ENCODE data around the gene PRDM15.

PRDM15 gene

GRCh38 chr21:41888749-41889376 lies 9.7 kb upstream of the PRDM15 start:
- no CpG with 5 or more reads among the region's 13 CpGs for WGBS (ENCODE audit: extremely low coverage, insufficient coverage, insufficient read length)
- Histone ChIP-seq H4K12ac (ENCODE audit: low read depth, low read length) (no peak overlapping the region), H3K79me2 (ENCODE audit: control insufficient read depth, insufficient read depth, low read length, poor library complexity) (no peaks in the 10 kb centered on the region), H3K36me3 (ENCODE audit: control insufficient read depth in 1 of 2, insufficient read depth in 2 of 2, low read length in 2 of 2) (no peaks in the 10 kb centered on the region), H3K4me3 (ENCODE audit: low read depth, low read length) (no peak overlapping the region), H3K79me1 (ENCODE audit: low read length) (no peaks in the 10 kb centered on the region), H3K27ac (ENCODE audit: low read depth, low read length) (no peak overlapping the region), H4K8ac (ENCODE audit: low read depth, low read length) (no peak overlapping the region), H4K91ac (ENCODE audit: low read depth, low read length) (no peak overlapping the region), H3K18ac (ENCODE audit: low read length) (no peak overlapping the region), H2BK5ac (ENCODE audit: low read depth, low read length, poor library complexity) (no peak overlapping the region), H2BK120ac (ENCODE audit: insufficient read depth, low read length, poor library complexity) (no peak overlapping the region), H3K9ac (ENCODE audit: low read length) (no peak overlapping the region), H3K14ac (ENCODE audit: low read length) (no peak overlapping the region), H3K23ac (ENCODE audit: low read length) (no peak overlapping the region), H3K4me2 (ENCODE audit: low read length) (no peak overlapping the region), H2AFZ (ENCODE audit: insufficient read depth, low read length, poor library complexity) (no peak overlapping the region), H3K4ac (ENCODE audit: low read depth, low read length) (no peak overlapping the region), H3K9me3 (ENCODE audit: insufficient read depth, low read depth, low read length) (peaks cover 2% of the 10 kb centered on the region), H2AK5ac (ENCODE audit: low read length) (no peak overlapping the region), H3K27me3 (ENCODE audit: insufficient read depth, low read length) (no peaks in the 10 kb centered on the region), H2BK12ac (ENCODE audit: low read length) (no peak overlapping the region), H3K4me1 (ENCODE audit: control insufficient read depth in 1 of 2, insufficient read depth in 2 of 2, low read length in 2 of 2) (peaks cover 3 to 8% of the 10 kb centered on the region in 2 experiments)
- no peak for DNase-seq

- no peak overlapping the region for H3K23ac ChIP-seq (ENCODE audit: low read length)
- H4K91ac ChIP-seq (ENCODE audit: low read depth, low read length): no peak overlapping the region
- no peak overlapping the region for H3K4me2 ChIP-seq (ENCODE audit: low read length)
- no peak overlapping the region for H2AK5ac ChIP-seq (ENCODE audit: low read length)
- no peak overlapping the region for H2BK5ac ChIP-seq (ENCODE audit: low read depth, low read length, poor library complexity)
- no peak overlapping the region for H2AFZ ChIP-seq (ENCODE audit: insufficient read depth, low read length, poor library complexity)
- H3K14ac ChIP-seq (ENCODE audit: low read length): no peak overlapping the region
- H2BK12ac ChIP-seq (ENCODE audit: low read length): no peak overlapping the region
- H3K4me3 ChIP-seq (ENCODE audit: low read depth, low read length): no peak overlapping the region
- no peaks in the 10 kb centered on the region for H3K79me2 ChIP-seq (ENCODE audit: control insufficient read depth, insufficient read depth, low read length, poor library complexity)
- no peak overlapping the region for H4K8ac ChIP-seq (ENCODE audit: low read depth, low read length)
- H3K9ac ChIP-seq (ENCODE audit: low read length): no peak overlapping the region
- H3K18ac ChIP-seq (ENCODE audit: low read length): no peak overlapping the region
- H2BK120ac ChIP-seq (ENCODE audit: insufficient read depth, low read length, poor library complexity): no peak overlapping the region
- peaks cover 2% of the 10 kb centered on the region for H3K9me3 ChIP-seq (ENCODE audit: insufficient read depth, low read depth, low read length)
- H3K27ac ChIP-seq (ENCODE audit: low read depth, low read length): no peak overlapping the region
- no peaks in the 10 kb centered on the region for H3K27me3 ChIP-seq (ENCODE audit: insufficient read depth, low read length)
- no peak overlapping the region for H3K4ac ChIP-seq (ENCODE audit: low read depth, low read length)
- H3K36me3 ChIP-seq (ENCODE audit: control insufficient read depth in 1 of 2, insufficient read depth in 2 of 2, low read length in 2 of 2): no peaks in the 10 kb centered on the region
- H3K4me1 ChIP-seq (ENCODE audit: control insufficient read depth in 1 of 2, insufficient read depth in 2 of 2, low read length in 2 of 2): peaks cover 3 to 9% of the 10 kb centered on the region in 2 experiments
- H4K12ac ChIP-seq (ENCODE audit: low read depth, low read length): no peak overlapping the region
- H3K79me1 ChIP-seq (ENCODE audit: low read length): no peaks in the 10 kb centered on the region
- WGBS (ENCODE audit: extremely low coverage, insufficient coverage, insufficient read length): no CpG with 5 or more reads among the region's 5 CpGs
- no peak for DNase-seq
Observed at GRCh38 chr21:41887667-41888066, 8.5 kb upstream of the PRDM15 start.

GRCh38 chr21:41886328-41886727 lies 7.2 kb upstream of the PRDM15 start:
- no peak overlapping the region for H3K18ac ChIP-seq (ENCODE audit: low read length)
- H3K27me3 ChIP-seq (ENCODE audit: insufficient read depth, low read length): no peaks in the 10 kb centered on the region
- no peak overlapping the region for H2AFZ ChIP-seq (ENCODE audit: insufficient read depth, low read length, poor library complexity)
- no peak overlapping the region for H4K8ac ChIP-seq (ENCODE audit: low read depth, low read length)
- no peaks in the 10 kb centered on the region for H3K79me1 ChIP-seq (ENCODE audit: low read length)
- no peak overlapping the region for H2BK5ac ChIP-seq (ENCODE audit: low read depth, low read length, poor library complexity)
- no peak overlapping the region for H3K23ac ChIP-seq (ENCODE audit: low read length)
- DNase-seq: no peak
- H4K91ac ChIP-seq (ENCODE audit: low read depth, low read length): no peak overlapping the region
- no peak overlapping the region for H3K14ac ChIP-seq (ENCODE audit: low read length)
- H2AK5ac ChIP-seq (ENCODE audit: low read length): no peak overlapping the region
- H3K9me3 ChIP-seq (ENCODE audit: insufficient read depth, low read depth, low read length): peaks cover 2% of the 10 kb centered on the region
- H3K36me3 ChIP-seq (ENCODE audit: control insufficient read depth in 1 of 2, insufficient read depth in 2 of 2, low read length in 2 of 2): no peaks in the 10 kb centered on the region
- peaks cover 3 to 9% of the 10 kb centered on the region in 2 experiments for H3K4me1 ChIP-seq (ENCODE audit: control insufficient read depth in 1 of 2, insufficient read depth in 2 of 2, low read length in 2 of 2)
- H3K27ac ChIP-seq (ENCODE audit: low read depth, low read length): no peak overlapping the region
- H3K79me2 ChIP-seq (ENCODE audit: control insufficient read depth, insufficient read depth, low read length, poor library complexity): no peaks in the 10 kb centered on the region
- H4K12ac ChIP-seq (ENCODE audit: low read depth, low read length): no peak overlapping the region
- no peak overlapping the region for H2BK120ac ChIP-seq (ENCODE audit: insufficient read depth, low read length, poor library complexity)
- no peak overlapping the region for H3K9ac ChIP-seq (ENCODE audit: low read length)
- no peak overlapping the region for H2BK12ac ChIP-seq (ENCODE audit: low read length)
- H3K4me3 ChIP-seq (ENCODE audit: low read depth, low read length): no peak overlapping the region
- no peak overlapping the region for H3K4me2 ChIP-seq (ENCODE audit: low read length)
- WGBS (ENCODE audit: extremely low coverage, insufficient coverage, insufficient read length): no CpG with 5 or more reads among the region's 7 CpGs
- H3K4ac ChIP-seq (ENCODE audit: low read depth, low read length): no peak overlapping the region

GRCh38 chr21:41885341-41886024 lies 6.3 kb upstream of the PRDM15 start:
- H2BK5ac ChIP-seq (ENCODE audit: low read depth, low read length, poor library complexity): no peak overlapping the region
- no peaks in the 10 kb centered on the region for H3K79me1 ChIP-seq (ENCODE audit: low read length)
- H3K9me3 ChIP-seq (ENCODE audit: insufficient read depth, low read depth, low read length): peaks cover 2% of the 10 kb centered on the region
- H4K91ac ChIP-seq (ENCODE audit: low read depth, low read length): no peak overlapping the region
- no peaks in the 10 kb centered on the region for H3K27me3 ChIP-seq (ENCODE audit: insufficient read depth, low read length)
- no peak overlapping the region for H4K12ac ChIP-seq (ENCODE audit: low read depth, low read length)
- no CpG with 5 or more reads among the region's 22 CpGs for WGBS (ENCODE audit: extremely low coverage, insufficient coverage, insufficient read length)
- no peak for DNase-seq
- peaks cover 0 to 6% of the 10 kb centered on the region in 2 experiments for H3K4me1 ChIP-seq (ENCODE audit: control insufficient read depth in 1 of 2, insufficient read depth in 2 of 2, low read length in 2 of 2)
- no peaks in the 10 kb centered on the region for H3K36me3 ChIP-seq (ENCODE audit: control insufficient read depth in 1 of 2, insufficient read depth in 2 of 2, low read length in 2 of 2)
- no peak overlapping the region for H3K4me3 ChIP-seq (ENCODE audit: low read depth, low read length)
- no peak overlapping the region for H3K14ac ChIP-seq (ENCODE audit: low read length)
- H3K4ac ChIP-seq (ENCODE audit: low read depth, low read length): no peak overlapping the region
- no peak overlapping the region for H2BK12ac ChIP-seq (ENCODE audit: low read length)
- H2BK120ac ChIP-seq (ENCODE audit: insufficient read depth, low read length, poor library complexity): no peak overlapping the region
- no peak overlapping the region for H2AFZ ChIP-seq (ENCODE audit: insufficient read depth, low read length, poor library complexity)
- no peak overlapping the region for H2AK5ac ChIP-seq (ENCODE audit: low read length)
- H3K79me2 ChIP-seq (ENCODE audit: control insufficient read depth, insufficient read depth, low read length, poor library complexity): no peaks in the 10 kb centered on the region
- H3K27ac ChIP-seq (ENCODE audit: low read depth, low read length): no peak overlapping the region
- no peak overlapping the region for H3K9ac ChIP-seq (ENCODE audit: low read length)
- H3K18ac ChIP-seq (ENCODE audit: low read length): no peak overlapping the region
- H3K4me2 ChIP-seq (ENCODE audit: low read length): no peak overlapping the region
- H3K23ac ChIP-seq (ENCODE audit: low read length): no peak overlapping the region
- H4K8ac ChIP-seq (ENCODE audit: low read depth, low read length): no peak overlapping the region
